ENCODE data around the gene KL.

KL gene

DNA sequence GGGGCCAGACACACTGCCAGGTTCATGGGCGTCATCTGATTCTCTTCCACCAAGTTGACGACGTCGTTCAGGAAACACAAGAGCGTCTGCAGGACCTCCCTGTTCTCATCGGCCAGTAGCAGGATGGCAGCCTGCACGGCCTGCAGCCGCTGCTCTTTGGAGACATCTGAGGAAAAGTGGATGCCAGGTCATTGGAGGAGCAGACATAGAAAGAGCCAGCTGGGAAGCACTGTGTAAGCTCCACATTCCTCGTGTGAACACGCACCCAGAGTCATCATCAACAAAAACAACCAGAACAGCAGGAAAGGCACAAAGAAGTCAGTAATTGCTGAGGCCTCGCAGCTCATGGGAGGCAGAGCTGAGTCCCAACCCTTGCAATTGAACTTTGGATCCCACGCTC lies 96.5 kb downstream of the KL start:
- no peak for DNase-seq (ENCODE audit: low read depth)

DNA sequence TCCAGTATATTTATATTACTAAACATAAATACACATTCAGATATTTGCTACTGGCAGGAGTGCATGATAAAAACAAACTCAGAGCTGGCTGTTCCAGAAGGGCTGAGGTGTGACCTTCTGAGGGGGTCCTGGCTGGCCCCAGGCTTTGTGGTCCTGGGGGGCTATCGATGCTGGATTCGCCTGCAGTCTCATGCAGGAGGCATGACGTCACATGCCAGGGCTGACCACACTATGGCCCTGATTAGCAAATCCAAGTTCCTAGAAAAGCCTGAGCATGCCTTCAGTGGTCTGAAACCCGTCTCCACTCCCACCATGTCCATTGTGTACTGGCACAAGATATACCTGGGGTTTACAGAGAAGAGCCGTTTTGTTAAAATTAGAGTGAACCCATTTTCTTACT lies 97.9 kb downstream of the KL start:
- DNase-seq (ENCODE audit: low read depth): no peak

DNA sequence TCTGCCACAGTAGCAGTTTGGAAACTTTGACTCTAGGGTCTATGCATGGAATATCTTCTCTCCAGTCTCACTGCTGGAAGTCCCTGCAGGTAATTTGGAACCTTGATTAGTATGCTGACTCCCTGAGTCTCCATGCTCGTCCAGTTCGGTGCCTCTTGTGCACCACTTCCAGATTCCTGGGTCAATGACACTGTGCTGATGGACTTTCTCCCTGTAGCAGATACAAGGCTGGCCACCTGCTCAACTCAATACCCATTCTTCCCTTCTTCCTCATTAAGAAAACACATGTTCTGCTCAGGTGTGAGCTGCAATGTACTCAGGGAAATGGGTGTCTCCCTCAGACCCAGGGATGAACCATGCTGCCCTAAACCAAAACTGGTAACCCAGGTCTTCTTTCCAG lies 99.1 kb downstream of the KL start:
- no peak for DNase-seq (ENCODE audit: low read depth)

Measured in activated T-cell treated with anti-CD3 and anti-CD28 coated beads for 1 hour (primary cell).